Muscle of leg (tissue), 16 donors: Measurements from ENCODE around the gene HLCS. TPM values are rescaled to one million over a fixed set of nuclear protein-coding genes. Genes with fewer than 3 reads are reported as not detected.
"Not testable (repeated sequence)": the region's sequence is repeated elsewhere in the genome, so short reads cannot be mapped to it uniquely, and the experiment has no call there.

Experiments used
- DNase-seq: peaks from one replicate; pipeline ENCODE4 v3.0.0; 2013
- H3K27ac ChIP-seq: one replicate; pipeline ENCODE4 v1.5.1; 2013; ENCODE audit warnings: mild to moderate bottlenecking, low read length, control low read depth
- H3K27me3 ChIP-seq: one replicate; pipeline ENCODE4 v1.6.1; 2013; ENCODE audit warnings: low read length; ENCODE audit not compliant: control insufficient read depth, insufficient read depth
- H3K36me3 ChIP-seq: one replicate; pipeline ENCODE4 v1.6.1; 2013; ENCODE audit warnings: low read length; ENCODE audit not compliant: control insufficient read depth, insufficient read depth
- H3K4me1 ChIP-seq: one replicate; pipeline ENCODE4 v1.6.1; 2013; ENCODE audit warnings: low read length; ENCODE audit not compliant: control insufficient read depth, insufficient read depth
- H3K4me3 ChIP-seq: one replicate; pipeline ENCODE4 v1.5.1; 2013; ENCODE audit warnings: low read length, control low read depth
- H3K9me3 ChIP-seq: replicated peaks from 2 replicates; pipeline ENCODE4 v1.6.1; 2013; ENCODE audit warnings: low read depth, low read length; ENCODE audit not compliant: control insufficient read depth
- WGBS: methylation state at CpG from one replicate; pipeline ENCODE4 v1.1.5; 2013; ENCODE audit warnings: missing lambda C conversion rate; ENCODE audit not compliant: insufficient coverage; 5-methylcytosine and 5-hydroxymethylcytosine counted together
- long read RNA-seq, 11 donors: transcript quantifications; one replicate each; lab custom pipeline, GENCODE V29; 2026
- polyA plus RNA-seq, 8 donors: library from polyadenylated mRNA; unstranded; fragments of 120-200 nt; gene quantifications; one replicate each; pipeline versions ENCODE4 v1.2.1 to v1.2.3, GENCODE V29; 2013; ENCODE audit warnings: inconsistent platforms in 1 of 8, low replicate concordance in 1 of 8; ENCODE audit not compliant: insufficient read length in 8 of 8, insufficient read depth in 1 of 8
- total RNA-seq: library from RNA; stranded (reverse); fragments of 120-200 nt; gene quantifications from one replicate; pipeline ENCODE4 v1.2.4, GENCODE V29; 2013

Gene HLCS
- total RNA-seq (12.8 TPM), polyA plus RNA-seq (10 to 100 TPM in 7 of 8 donors, 1 to 10 TPM in 1; 8.4 to 13.4 (median 13.0) TPM)
- long read RNA-seq, donor 1, partial matches to known transcripts: 65 of 65 reads
- long read RNA-seq, donor 1, other reads (novel, unspliced or antisense): 0 of 65 reads
- long read RNA-seq, donor 2: 0 reads
- long read RNA-seq, donor 3: 0 reads
- long read RNA-seq, donor 4, partial matches to known transcripts: 0 of 1 reads
- long read RNA-seq, donor 4, other reads (novel, unspliced or antisense): 0 of 1 reads
- long read RNA-seq, donor 5: 0 reads
- long read RNA-seq, donor 6: 0 reads
- long read RNA-seq, donor 7, partial matches to known transcripts: 16 of 16 reads
- long read RNA-seq, donor 7, other reads (novel, unspliced or antisense): 0 of 16 reads
- long read RNA-seq, donor 8: 0 reads
- long read RNA-seq, donor 9: 0 reads
- long read RNA-seq, donor 10: 0 reads
- long read RNA-seq, donor 11: 0 reads

GRCh38 chr21:36966066-36966820 lies at the start of gene HLCS:
HLCS (minus strand) TSS chr21:36966669; CDS start chr21:36966638, 31 bp downstream.
- Histone ChIP-seq H3K27ac (peak within 1 kb of the TSS; percentile 92), H3K27me3 (no peaks in the 10 kb centered on the region), H3K36me3 (peaks cover 3% of the 10 kb centered on the region), H3K4me1 (peaks cover 18% of the 10 kb centered on the region), H3K4me3 (peak within 1 kb of the TSS; percentile 61), H3K9me3 (no peaks in the 10 kb centered on the region)
- peak; percentile 75 for DNase-seq
- WGBS: under 1% methylated on average over 98 of the region's 101 CpGs

GRCh38 chr21:37009740-37010341 lies 43.4 kb upstream of the HLCS start:
- Histone ChIP-seq H3K9me3 (no peaks in the 10 kb centered on the region), H3K27ac (no peak overlapping the region), H3K36me3 (no peaks in the 10 kb centered on the region), H3K4me3 (no peak overlapping the region), H3K27me3 (peaks cover 47% of the 10 kb centered on the region), H3K4me1 (peaks cover 13% of the 10 kb centered on the region)
- DNase-seq: peak; percentile 76
- WGBS: 10% methylated on average over 16 of the region's 30 CpGs

GRCh38 chr21:37008724-37009123 lies 42.3 kb upstream of the HLCS start:
- peaks cover 49% of the 10 kb centered on the region for H3K27me3 ChIP-seq
- H3K4me1 ChIP-seq: peaks cover 13% of the 10 kb centered on the region
- DNase-seq: no peak
- H3K9me3 ChIP-seq: no peaks in the 10 kb centered on the region
- no peak overlapping the region for H3K27ac ChIP-seq
- H3K36me3 ChIP-seq: no peaks in the 10 kb centered on the region
- WGBS: 63% methylated on average over 6 of the region's 12 CpGs
- H3K4me3 ChIP-seq: no peak overlapping the region

- Histone ChIP-seq H3K4me3 (peak within 1 kb of the TSS; percentile 32), H3K27ac (no peak within 1 kb of the TSS), H3K4me1 (peaks cover 13% of the 10 kb centered on the region), H3K9me3 (no peaks in the 10 kb centered on the region), H3K36me3 (no peaks in the 10 kb centered on the region), H3K27me3 (peaks cover 49% of the 10 kb centered on the region)
- DNase-seq: peak; percentile 34
- 2% methylated on average over 85 of the region's 87 CpGs for WGBS
Observed at GRCh38 chr21:37006486-37007291, 40.2 kb upstream of the HLCS start, which contains the start of gene RIPPLY3. RIPPLY3 (plus strand) TSS chr21:37006702; CDS start chr21:37006773, 71 bp downstream.

- peak overlapping the region; percentile 23 for H3K4me3 ChIP-seq
- H3K27ac ChIP-seq: no peak overlapping the region
- peaks cover 49% of the 10 kb centered on the region for H3K27me3 ChIP-seq
- WGBS: 9% methylated on average over 70 of the region's 76 CpGs
- no peaks in the 10 kb centered on the region for H3K9me3 ChIP-seq
- peaks cover 13% of the 10 kb centered on the region for H3K4me1 ChIP-seq
- H3K36me3 ChIP-seq: no peaks in the 10 kb centered on the region
- no peak for DNase-seq
Observed at GRCh38 chr21:37005548-37006485, 39.3 kb upstream of the HLCS start.

- H3K36me3 ChIP-seq, DNase-seq, H3K27ac ChIP-seq, H3K4me3 ChIP-seq, H3K4me1 ChIP-seq, H3K9me3 ChIP-seq: not testable (repeated sequence)
- peaks cover 39% of the 10 kb centered on the region for H3K27me3 ChIP-seq
- 88% methylated on average over 1 of the region's 3 CpGs for WGBS
Observed at GRCh38 chr21:37003917-37004316, 37.4 kb upstream of the HLCS start.

- H3K27me3 ChIP-seq: peaks cover 29% of the 10 kb centered on the region
- WGBS: 77% methylated on average over 9 of the region's 12 CpGs
- H3K4me1 ChIP-seq, DNase-seq, H3K9me3 ChIP-seq, H3K4me3 ChIP-seq, H3K27ac ChIP-seq, H3K36me3 ChIP-seq: not testable (repeated sequence)
Observed at GRCh38 chr21:37002851-37003250, 36.4 kb upstream of the HLCS start.

GRCh38 chr21:37001441-37001840 lies 35.0 kb upstream of the HLCS start:
- WGBS: 20% methylated on average over 1 of the region's 3 CpGs

GRCh38 chr21:37000381-37000780 lies 33.9 kb upstream of the HLCS start:
- Histone ChIP-seq H3K27ac (no peak overlapping the region), H3K4me1 (no peaks in the 10 kb centered on the region), H3K9me3 (no peaks in the 10 kb centered on the region), H3K4me3 (no peak overlapping the region), H3K27me3 (peaks cover 6% of the 10 kb centered on the region), H3K36me3 (no peaks in the 10 kb centered on the region)
- no peak for DNase-seq
- no CpG with 5 or more reads among the region's 4 CpGs for WGBS

More at GRCh38 chr21:37001441-37001840, 35.0 kb upstream of the HLCS start:
- DNase-seq: peak; percentile 27
- H3K9me3 ChIP-seq: no peaks in the 10 kb centered on the region
- H3K27ac ChIP-seq: no peak overlapping the region
- H3K27me3 ChIP-seq: peaks cover 16% of the 10 kb centered on the region
- no peaks in the 10 kb centered on the region for H3K36me3 ChIP-seq
- H3K4me3 ChIP-seq: no peak overlapping the region
- peaks cover 7% of the 10 kb centered on the region for H3K4me1 ChIP-seq
